NCI-H2227 (cell line): ENCODE results near the gene PDE4DIP.
"Not testable (repeated sequence)": the region's sequence is repeated elsewhere in the genome, so short reads cannot be mapped to it uniquely, and the experiment has no call there.

Source experiments
- DNase-seq: peaks from one replicate; lab custom pipeline; 2025; ENCODE audit not compliant: unreplicated experiment; lab: John Stamatoyannopoulos, UW

The PDE4DIP gene

GRCh38 chr1:148969126-148969525, 124.9 kb downstream of the PDE4DIP start:
- not testable (repeated sequence) for DNase-seq

- DNase-seq: not testable (repeated sequence)
These were observed 131.2 kb downstream of the PDE4DIP start for GRCh38 chr1:148975453-148975852.

- DNase-seq: not testable (repeated sequence)
These were observed 131.8 kb downstream of the PDE4DIP start for GRCh38 chr1:148975866-148976537.

GRCh38 chr1:148977785-148978184, 133.6 kb downstream of the PDE4DIP start:
- DNase-seq: not testable (repeated sequence)

- DNase-seq: not testable (repeated sequence)
These were observed 145.2 kb downstream of the PDE4DIP start for GRCh38 chr1:148989378-148989777.

- DNase-seq: not testable (repeated sequence)
These were observed 146.1 kb downstream of the PDE4DIP start for GRCh38 chr1:148990233-148990788.

GRCh38 chr1:148991818-148992217, 147.6 kb downstream of the PDE4DIP start:
- not testable (repeated sequence) for DNase-seq

DNA sequence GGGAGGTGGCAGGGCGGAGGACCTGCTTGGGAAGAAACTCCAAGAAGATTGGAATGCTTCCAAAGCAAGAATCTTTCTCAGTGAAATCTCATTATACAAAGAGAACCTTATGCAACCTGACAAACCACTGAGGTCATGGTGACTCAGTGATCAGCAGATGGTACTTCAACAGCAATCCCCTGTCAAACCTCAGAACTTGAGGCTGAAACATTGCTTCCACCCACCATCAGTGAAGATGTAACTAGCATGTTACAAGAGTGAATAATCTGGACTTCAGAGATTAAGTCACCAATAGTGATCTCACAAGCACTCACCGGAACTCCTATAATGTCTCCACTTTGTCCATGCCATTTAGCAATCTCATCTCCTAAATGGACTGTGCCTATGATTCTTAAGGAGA, 148.1 kb downstream of the PDE4DIP start:
- DNase-seq: not testable (repeated sequence)

- DNase-seq: not testable (repeated sequence)
These were observed 152.4 kb downstream of the PDE4DIP start for GRCh38 chr1:148996449-148997224.

DNA sequence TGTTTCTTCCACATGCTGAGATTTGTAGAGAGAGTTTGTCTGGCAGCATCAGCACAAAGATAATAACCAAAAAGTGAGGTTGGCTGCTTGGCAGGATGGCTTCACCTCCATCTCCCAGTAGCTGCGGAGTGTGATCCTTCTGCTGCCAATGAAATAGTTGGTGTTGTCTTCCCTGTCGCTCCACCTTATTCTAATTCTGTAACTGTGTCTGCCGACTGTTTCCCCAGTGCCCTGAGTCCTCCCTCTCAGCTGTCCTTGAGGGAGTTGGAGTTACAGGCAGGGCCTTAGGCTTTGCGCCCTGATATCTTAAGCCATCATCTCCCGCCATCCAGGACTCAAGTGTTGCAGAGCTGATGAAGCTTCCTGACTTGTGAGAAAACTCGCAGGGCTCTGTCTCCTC, 153.2 kb downstream of the PDE4DIP start:
- DNase-seq: not testable (repeated sequence)

DNA sequence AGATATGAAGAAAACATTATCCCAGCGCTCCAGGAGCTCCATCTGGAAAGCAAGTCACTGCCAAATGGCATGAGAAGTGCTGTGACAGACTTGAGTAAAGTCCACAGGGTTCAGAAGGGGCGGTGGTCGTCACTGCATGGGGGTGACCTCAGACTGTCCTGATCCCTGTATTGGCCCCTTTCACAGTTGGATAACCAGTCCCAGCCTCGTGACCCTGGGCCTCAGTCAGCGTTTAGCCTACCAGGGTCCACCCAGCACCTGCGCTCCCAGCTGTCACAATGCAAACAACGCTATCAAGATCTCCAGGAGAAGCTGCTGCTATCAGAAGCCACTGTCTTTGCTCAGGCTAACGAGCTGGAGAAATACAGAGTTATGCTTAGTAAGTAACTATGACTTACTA, 158.4 kb downstream of the PDE4DIP start:
- not testable (repeated sequence) for DNase-seq

- not testable (repeated sequence) for DNase-seq
These were observed 164.1 kb downstream of the PDE4DIP start for GRCh38 chr1:149008326-149008725.

- not testable (repeated sequence) for DNase-seq
These were observed 164.5 kb downstream of the PDE4DIP start for GRCh38 chr1:149008769-149009168.

- not testable (repeated sequence) for DNase-seq
These were observed 165.5 kb downstream of the PDE4DIP start for GRCh38 chr1:149009761-149010160.

- not testable (repeated sequence) for DNase-seq
These were observed 168.4 kb downstream of the PDE4DIP start for GRCh38 chr1:149012599-149012998.

DNA sequence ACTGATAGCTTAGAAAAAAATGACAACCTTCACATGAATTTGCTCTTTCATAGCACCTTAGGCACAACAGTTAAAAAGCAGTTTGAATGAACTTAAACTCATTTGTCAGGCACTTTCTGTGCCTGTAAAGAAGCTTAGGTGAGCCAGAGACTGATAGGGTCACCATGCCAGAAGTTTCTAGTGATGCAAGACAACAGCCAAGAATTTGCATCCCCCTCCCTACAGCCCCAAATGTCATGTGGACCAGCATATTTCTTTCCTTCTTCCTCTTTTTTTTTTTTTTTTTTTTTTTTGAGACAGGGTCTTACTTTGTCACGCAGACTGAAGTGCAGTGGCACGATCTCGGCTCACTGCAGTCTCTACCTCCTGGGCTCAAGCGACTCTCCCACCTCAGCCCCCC, 169.3 kb downstream of the PDE4DIP start:
- not testable (repeated sequence) for DNase-seq

DNA sequence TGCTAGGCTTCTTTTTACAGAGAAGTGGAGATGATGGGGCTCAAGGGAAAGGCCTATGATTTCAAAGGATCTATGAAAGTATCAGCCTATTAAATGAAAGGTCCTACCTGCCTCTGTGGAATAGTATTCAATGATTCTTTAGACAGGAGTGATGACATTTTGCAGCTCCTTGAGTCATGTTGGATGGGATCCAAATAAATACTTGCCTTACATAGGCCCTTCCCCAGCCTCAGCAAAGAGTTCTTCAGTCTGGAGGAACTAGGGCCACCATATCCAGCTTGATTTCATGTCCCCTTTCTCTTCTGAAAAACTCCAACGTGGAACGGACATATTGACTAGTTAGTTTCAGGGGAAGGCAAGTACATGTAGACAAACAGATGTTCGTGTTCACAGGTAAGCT, 171.3 kb downstream of the PDE4DIP start:
- not testable (repeated sequence) for DNase-seq

DNA sequence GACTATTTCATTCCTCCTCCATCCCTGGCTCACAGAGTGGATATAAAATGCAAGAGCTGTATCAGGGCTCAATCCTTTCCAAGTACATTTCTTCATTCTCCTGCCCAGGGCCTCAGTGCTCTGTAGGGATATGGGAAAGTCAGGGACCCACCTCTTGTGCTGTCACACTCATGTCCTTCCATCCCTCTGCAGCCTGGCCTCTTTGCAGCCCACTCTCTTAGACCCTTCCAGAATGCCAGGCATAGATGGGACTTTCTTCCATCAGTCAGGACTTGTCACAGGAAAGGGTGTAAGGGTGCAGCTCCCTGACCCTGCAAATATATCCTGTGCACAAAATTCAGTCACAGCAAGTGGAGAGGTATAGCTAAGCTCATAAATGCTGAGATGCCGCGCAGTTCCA, 172.4 kb downstream of the PDE4DIP start:
- not testable (repeated sequence) for DNase-seq

DNA sequence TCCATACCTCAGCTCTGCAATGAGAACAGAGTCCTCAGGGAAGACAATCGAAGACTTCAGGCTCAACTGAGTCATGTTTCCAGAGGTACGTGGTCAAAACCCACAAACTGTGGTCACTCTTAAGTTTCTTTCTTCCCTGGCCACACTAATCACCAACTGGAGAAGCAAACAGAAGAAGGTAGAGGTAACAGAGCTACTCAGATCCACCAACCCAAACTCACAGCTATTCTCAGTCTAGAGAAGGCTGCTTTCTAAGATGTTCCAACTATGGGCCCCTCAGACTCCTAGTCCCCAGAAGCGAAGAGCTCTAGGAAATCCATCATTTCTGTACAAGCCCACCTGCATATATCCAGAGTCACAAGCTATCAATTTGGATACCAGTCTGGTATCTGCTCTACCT, 174.3 kb downstream of the PDE4DIP start:
- DNase-seq: not testable (repeated sequence)

- not testable (repeated sequence) for DNase-seq
These were observed 180.1 kb downstream of the PDE4DIP start for GRCh38 chr1:149024327-149024726.

DNA sequence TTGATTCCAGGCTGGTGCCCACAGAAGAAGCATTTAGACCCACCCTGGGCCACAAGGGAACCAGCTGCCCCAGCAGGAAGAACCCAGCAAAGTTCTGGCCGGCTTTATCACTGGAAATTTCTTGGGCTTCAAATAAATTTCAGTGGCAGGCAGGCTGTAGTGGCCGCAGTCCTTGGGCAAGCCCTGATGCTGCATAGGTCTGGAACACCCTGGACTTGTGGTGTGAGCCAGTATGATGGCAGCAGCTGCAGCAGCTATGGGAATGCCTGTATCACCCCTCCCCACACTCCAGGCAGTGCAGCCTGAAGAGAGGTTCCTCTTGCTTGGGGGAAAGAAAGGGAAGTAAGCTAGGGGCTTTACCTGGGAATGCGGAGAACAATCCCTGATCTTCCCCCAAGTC, 189.7 kb downstream of the PDE4DIP start:
- not testable (repeated sequence) for DNase-seq

GRCh38 chr1:149043056-149043455, 198.8 kb downstream of the PDE4DIP start:
- not testable (repeated sequence) for DNase-seq
